GM21447 (cell line): ENCODE data around the gene SEMA5A.
A peak's percentile ranks its signal among the peaks of the same experiment; 100 is the strongest.
"Not testable (repeated sequence)": the region's sequence is repeated elsewhere in the genome, so short reads cannot be mapped to it uniquely, and the experiment has no call there.

Source experiments
- ATAC-seq: cut with Tn5 transposase; IDR thresholded peaks from one replicate; pipeline ENCODE4 v1.9.1; 2021; ENCODE audit not compliant: unreplicated experiment

The SEMA5A gene

GRCh38 chr5:9363449-9363848 is 182.4 kb downstream of the SEMA5A start:
- ATAC-seq: no peak

GRCh38 chr5:9363026-9363425 is 182.8 kb downstream of the SEMA5A start:
- ATAC-seq: no peak

- no peak for ATAC-seq
Observed at GRCh38 chr5:9362600-9362999, 183.3 kb downstream of the SEMA5A start.

GRCh38 chr5:9361835-9362234 is 184.0 kb downstream of the SEMA5A start:
- peak; percentile 58 for ATAC-seq

- ATAC-seq: no peak
Observed at GRCh38 chr5:9358961-9359685, 186.8 kb downstream of the SEMA5A start.

- no peak for ATAC-seq
Observed at GRCh38 chr5:9356351-9356825, 189.5 kb downstream of the SEMA5A start.

GRCh38 chr5:9354336-9355081 is 191.4 kb downstream of the SEMA5A start:
- ATAC-seq: no peak

GRCh38 chr5:9353048-9353447 is 192.8 kb downstream of the SEMA5A start:
- not testable (repeated sequence) for ATAC-seq

GRCh38 chr5:9351546-9351945 is 194.3 kb downstream of the SEMA5A start:
- ATAC-seq: no peak

- no peak for ATAC-seq
Observed at GRCh38 chr5:9350301-9350797, 195.5 kb downstream of the SEMA5A start.

GRCh38 chr5:9348401-9348996 is 197.4 kb downstream of the SEMA5A start:
- no peak for ATAC-seq

GRCh38 chr5:9347541-9348295 is 198.2 kb downstream of the SEMA5A start:
- ATAC-seq: no peak

GRCh38 chr5:9347032-9347431 is 198.8 kb downstream of the SEMA5A start:
- no peak for ATAC-seq

GRCh38 chr5:9344751-9345240 is 201.1 kb downstream of the SEMA5A start:
- no peak for ATAC-seq

GRCh38 chr5:9343146-9343850 is 202.6 kb downstream of the SEMA5A start:
- no peak for ATAC-seq

- ATAC-seq: no peak
Observed at GRCh38 chr5:9342161-9342787, 203.6 kb downstream of the SEMA5A start.

GRCh38 chr5:9340085-9340484 is 205.8 kb downstream of the SEMA5A start:
- ATAC-seq: no peak

- no peak for ATAC-seq
Observed at GRCh38 chr5:9339206-9339818, 206.6 kb downstream of the SEMA5A start.

- ATAC-seq: no peak
Observed at GRCh38 chr5:9338796-9339195, 207.1 kb downstream of the SEMA5A start.
